GM12865 (cell line): ENCODE measurements around the gene CHRNA5.
A peak's percentile ranks its signal among the peaks of the same experiment; 100 is the strongest.
"Not testable (repeated sequence)": the region's sequence is repeated elsewhere in the genome, so short reads cannot be mapped to it uniquely, and the experiment has no call there.

Experiments
- DNase-seq: peaks from one replicate; pipeline ENCODE4 v3.0.0; 2010; ENCODE audit warnings: low read depth
- H3K4me3 ChIP-seq: 2 replicates; pipeline ENCODE4 v1.5.1; 2011; ENCODE audit warnings: mild to moderate bottlenecking, low read depth, low read length, control low read depth
- CTCF ChIP-seq: IDR thresholded peaks from 2 replicates; pipeline ENCODE4 v1.5.1; 2011; ENCODE audit warnings: low read length, control low read depth, low read depth, inconsistent platforms; ENCODE audit not compliant: insufficient read depth; ENCODE audit errors: missing control alignments

The CHRNA5 gene

GRCh38 chr15:78550815-78551214 lies 14.5 kb upstream of the CHRNA5 start:
- DNase-seq: no peak
- no peak overlapping the region for H3K4me3 ChIP-seq
- TF ChIP-seq CTCF: no peak

GRCh38 chr15:78551902-78552301 lies 13.4 kb upstream of the CHRNA5 start:
- H3K4me3 ChIP-seq: no peak overlapping the region
- DNase-seq: peak; percentile 77
- no peak for TF ChIP-seq CTCF

- TF ChIP-seq CTCF: no peak
- no peak overlapping the region for H3K4me3 ChIP-seq
- DNase-seq: no peak
Measured at GRCh38 chr15:78552597-78552996, 12.7 kb upstream of the CHRNA5 start.

GRCh38 chr15:78560201-78560600 lies 5.1 kb upstream of the CHRNA5 start:
- not testable (repeated sequence) for DNase-seq, H3K4me3 ChIP-seq

GRCh38 chr15:78561490-78561889 lies 3.8 kb upstream of the CHRNA5 start:
- TF ChIP-seq CTCF: no peak
- DNase-seq: no peak
- H3K4me3 ChIP-seq: no peak overlapping the region

GRCh38 chr15:78563092-78563491 lies 2.2 kb upstream of the CHRNA5 start:
- H3K4me3 ChIP-seq: no peak overlapping the region
- DNase-seq: no peak
- no peak for TF ChIP-seq CTCF

- H3K4me3 ChIP-seq: no peak overlapping the region; the same call in 1 of the 2 replicates
- no peak for DNase-seq
- TF ChIP-seq CTCF: no peak
Measured at GRCh38 chr15:78564743-78565096, 600 bp upstream of the CHRNA5 start.
